HG02642 (cell line): ENCODE data around the gene AQP2.

Experiments
- ATAC-seq: cut with Tn5 transposase; IDR thresholded peaks from one replicate; pipeline ENCODE4 v1.9.1; 2021; ENCODE audit warnings: mild to moderate bottlenecking; ENCODE audit not compliant: unreplicated experiment, poor library complexity

AQP2 gene

GRCh38 chr12:49939307-49939706 lies 11.2 kb upstream of the AQP2 start:
- no peak for ATAC-seq

- no peak for ATAC-seq
Observed at GRCh38 chr12:49939707-49940106, 10.8 kb upstream of the AQP2 start.

GRCh38 chr12:49941556-49942511 lies 8.7 kb upstream of the AQP2 start:
- no peak for ATAC-seq

GRCh38 chr12:49942512-49942893 lies 8.0 kb upstream of the AQP2 start:
- ATAC-seq, result no peak

GRCh38 chr12:49942921-49943624 lies 7.5 kb upstream of the AQP2 start:
- ATAC-seq, result no peak

- no peak for ATAC-seq
Observed at GRCh38 chr12:49943625-49943960, 6.9 kb upstream of the AQP2 start.

- no peak for ATAC-seq
Observed at GRCh38 chr12:49944046-49944445, 6.5 kb upstream of the AQP2 start.

- ATAC-seq, result no peak
Observed at GRCh38 chr12:49944718-49945117, 5.8 kb upstream of the AQP2 start.

- peak; percentile 82 for ATAC-seq
Observed at GRCh38 chr12:49945394-49946080, 5.0 kb upstream of the AQP2 start.

GRCh38 chr12:49946086-49946485 lies 4.5 kb upstream of the AQP2 start:
- no peak for ATAC-seq

- no peak for ATAC-seq
Observed at GRCh38 chr12:49946497-49946896, 4.0 kb upstream of the AQP2 start.

- no peak for ATAC-seq
Observed at GRCh38 chr12:49947593-49948226, 2.8 kb upstream of the AQP2 start.

- ATAC-seq, result no peak
Observed at GRCh38 chr12:49948866-49949845, 1.4 kb upstream of the AQP2 start.

- ATAC-seq, result no peak
Observed at GRCh38 chr12:49949866-49950265, 671 bp upstream of the AQP2 start.

GRCh38 chr12:49951411-49952240 lies 1.1 kb downstream of the AQP2 start:
- ATAC-seq, result no peak

- no peak for ATAC-seq
Observed at GRCh38 chr12:49952391-49953055, 2.0 kb downstream of the AQP2 start.

- no peak for ATAC-seq
Observed at GRCh38 chr12:49953151-49953550, 2.6 kb downstream of the AQP2 start.
